GM19395 (cell line): Measurements from ENCODE around the gene HOXC11.

ENCODE experiments used
- ATAC-seq: cut with Tn5 transposase; IDR thresholded peaks from one replicate; pipeline ENCODE4 v1.9.1; 2021; ENCODE audit warnings: mild to moderate bottlenecking, moderate library complexity; ENCODE audit not compliant: unreplicated experiment

HOXC11 gene

GRCh38 chr12:53995378-53996239, 22.7 kb downstream of the HOXC11 start:
- ATAC-seq: no peak

GRCh38 chr12:53996240-53997203, 23.6 kb downstream of the HOXC11 start:
- ATAC-seq: no peak

- no peak for ATAC-seq
Measured at GRCh38 chr12:53997204-53998109, 24.5 kb downstream of the HOXC11 start.

GRCh38 chr12:53998110-53998899, 25.4 kb downstream of the HOXC11 start:
- no peak for ATAC-seq

GRCh38 chr12:53998900-53999236, 25.9 kb downstream of the HOXC11 start:
- no peak for ATAC-seq

- ATAC-seq: no peak
Measured at GRCh38 chr12:53999559-54000115, 26.7 kb downstream of the HOXC11 start.

- ATAC-seq: no peak
Measured at GRCh38 chr12:54000116-54001114, 27.5 kb downstream of the HOXC11 start, which contains the start of gene HOXC9. HOXC9 (plus strand) TSS chr12:54000161; CDS start chr12:54000189, 28 bp downstream.

GRCh38 chr12:54001283-54002187, 28.6 kb downstream of the HOXC11 start:
- no peak for ATAC-seq

- ATAC-seq: no peak
Measured at GRCh38 chr12:54002278-54002914, 29.5 kb downstream of the HOXC11 start.

GRCh38 chr12:54002915-54003389, 30.0 kb downstream of the HOXC11 start:
- no peak for ATAC-seq

- no peak for ATAC-seq
Measured at GRCh38 chr12:54003625-54004024, 30.7 kb downstream of the HOXC11 start.

- no peak for ATAC-seq
Measured at GRCh38 chr12:54004063-54004840, 31.3 kb downstream of the HOXC11 start.

GRCh38 chr12:54004841-54005530, 32.1 kb downstream of the HOXC11 start:
- ATAC-seq: no peak

- no peak for ATAC-seq
Measured at GRCh38 chr12:54005531-54005852, 32.6 kb downstream of the HOXC11 start.

GRCh38 chr12:54005853-54006558, 33.1 kb downstream of the HOXC11 start:
- peak; percentile 57 for ATAC-seq
